Activated CD4-positive, alpha-beta T cell treated with anti-CD3 and anti-CD28 coated beads, Interleukin-2, amount 50 U/mL, for 4 hours (primary cell): ENCODE results near the gene CKAP4.

Source experiments
- DNase-seq, 2 experiments: peaks; one replicate each; pipeline ENCODE4 v3.0.0-alpha.2; 2020

Gene CKAP4

DNA sequence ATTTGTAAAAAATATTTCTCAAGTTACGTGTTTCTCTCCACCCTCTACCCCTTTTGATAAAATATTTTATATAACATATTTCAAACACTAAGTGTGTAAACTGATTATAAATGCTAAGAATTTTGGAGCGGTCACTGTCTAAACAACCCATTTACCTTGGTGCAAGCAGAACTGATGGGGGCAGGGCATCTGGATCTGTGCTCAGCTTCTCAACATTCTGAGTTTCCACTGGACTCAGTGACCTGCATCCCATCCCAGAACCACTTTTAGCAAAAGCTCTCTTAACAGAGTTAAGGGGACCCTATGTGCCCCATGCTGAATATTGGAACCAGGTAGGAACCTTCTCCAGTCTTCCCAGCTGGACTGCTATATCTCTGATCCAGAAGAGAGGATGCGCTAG lies 53.5 kb downstream of the CKAP4 start:
- no peak for DNase-seq

DNA sequence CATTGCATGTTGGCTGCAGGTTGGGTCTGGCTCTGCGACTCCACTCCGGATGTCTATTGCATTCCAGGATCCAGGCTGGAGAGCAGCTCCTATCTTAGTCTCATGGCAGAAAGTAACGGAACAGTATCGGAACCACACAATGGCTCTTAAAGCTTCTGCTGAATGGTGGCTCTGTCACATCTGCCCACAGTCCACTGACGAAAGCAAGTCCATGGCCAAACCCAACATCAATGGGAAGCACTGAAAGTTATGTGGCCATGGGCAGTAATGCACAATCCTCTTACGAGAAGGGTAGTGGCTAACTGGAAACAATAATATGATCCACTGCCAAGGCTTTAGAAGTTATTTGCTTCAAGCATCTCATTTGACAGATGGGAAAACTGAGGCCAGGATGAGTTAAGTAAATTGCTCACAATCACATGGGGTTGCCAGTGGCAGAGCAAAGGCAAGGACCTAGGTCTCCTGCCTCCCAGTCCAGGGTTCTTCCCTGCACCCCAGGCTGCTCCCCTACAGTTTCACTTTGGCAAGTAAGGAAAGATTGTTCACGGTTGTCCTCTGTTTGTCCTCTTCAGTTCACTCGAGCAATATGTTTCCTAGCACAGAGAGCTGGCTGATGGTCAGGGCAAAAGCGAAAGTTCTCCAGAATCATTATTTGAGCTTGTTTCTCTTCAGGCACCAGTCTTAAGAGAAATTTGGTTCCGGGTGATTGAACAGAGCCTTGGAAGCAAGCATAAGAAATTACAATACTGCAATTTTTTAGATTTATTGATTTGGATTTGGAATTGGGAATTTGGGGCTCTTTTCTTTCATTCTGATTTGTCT lies 54.2 kb downstream of the CKAP4 start:
- no peak for DNase-seq

DNA sequence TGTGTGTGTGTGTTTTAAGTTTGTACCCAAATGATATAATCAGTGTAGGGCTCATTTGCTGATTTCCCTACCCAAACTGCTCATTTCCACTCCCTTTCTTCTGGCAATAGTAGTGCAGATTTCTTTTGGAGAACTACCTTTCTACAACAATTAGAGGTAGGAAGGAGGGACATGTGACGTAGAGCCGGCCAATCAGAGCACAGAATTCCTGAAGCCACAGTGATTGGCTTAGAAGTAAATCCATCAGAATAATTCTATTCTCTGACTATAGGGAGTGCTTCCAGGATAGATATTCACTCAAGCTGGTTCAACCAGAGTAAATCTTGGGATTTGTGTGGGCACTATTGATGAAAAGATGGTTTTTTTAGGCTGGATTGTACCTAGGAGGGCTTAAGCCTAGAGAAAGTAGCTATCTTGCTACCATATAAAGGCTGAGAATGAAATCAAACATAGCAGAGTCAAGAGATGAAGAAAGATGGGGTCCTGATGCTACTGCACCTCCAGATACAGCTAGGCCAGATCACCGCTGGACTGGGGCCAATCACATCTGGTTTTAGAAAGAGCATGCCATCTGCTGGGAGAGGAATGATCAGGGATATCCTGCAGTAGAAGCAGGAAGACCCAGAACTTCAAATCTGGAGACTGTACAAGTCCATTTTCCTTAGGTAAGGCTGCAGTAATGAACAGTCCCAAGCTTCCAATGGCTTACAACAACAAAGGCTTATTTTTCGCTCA lies 55.0 kb downstream of the CKAP4 start:
- no peak for DNase-seq

DNA sequence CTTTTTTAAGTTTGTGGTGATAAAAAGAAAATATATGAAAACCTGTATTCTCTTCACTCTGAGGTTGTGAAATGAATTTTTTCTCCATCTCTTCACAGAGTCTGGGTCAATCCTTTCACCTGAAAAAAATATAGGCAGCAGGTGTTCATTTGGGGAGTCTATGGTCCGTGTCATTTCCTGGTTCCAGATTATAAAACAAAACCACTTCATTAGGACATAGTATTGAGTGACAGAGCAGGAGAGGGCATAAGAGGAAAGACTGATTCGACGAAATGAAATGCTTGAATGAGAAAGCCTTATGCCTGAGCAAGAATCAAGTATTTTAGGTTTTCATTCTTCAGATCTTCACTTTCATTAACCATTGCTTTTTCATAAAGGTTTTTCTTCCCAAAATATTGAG lies 57.2 kb downstream of the CKAP4 start:
- no peak for DNase-seq

DNA sequence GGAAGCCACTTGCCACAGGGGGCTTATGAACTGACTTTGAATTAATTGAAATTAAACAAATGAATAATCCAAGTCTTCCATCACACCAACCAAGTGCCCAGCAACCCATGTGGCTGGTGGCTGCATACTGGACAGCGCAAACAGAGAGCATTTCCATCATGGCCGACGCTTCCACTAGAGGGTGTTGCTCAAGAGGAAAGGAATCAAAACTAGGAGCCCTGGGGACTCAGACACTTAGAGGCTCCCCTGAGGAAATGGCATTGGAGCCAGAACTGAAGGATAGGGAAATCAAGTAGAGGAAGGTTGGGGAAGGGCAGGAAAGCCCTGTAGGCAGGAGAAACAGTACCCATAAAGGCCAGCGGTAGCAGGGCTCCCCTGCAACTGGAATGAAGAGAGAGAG lies 58.5 kb downstream of the CKAP4 start:
- DNase-seq, result no peak

DNA sequence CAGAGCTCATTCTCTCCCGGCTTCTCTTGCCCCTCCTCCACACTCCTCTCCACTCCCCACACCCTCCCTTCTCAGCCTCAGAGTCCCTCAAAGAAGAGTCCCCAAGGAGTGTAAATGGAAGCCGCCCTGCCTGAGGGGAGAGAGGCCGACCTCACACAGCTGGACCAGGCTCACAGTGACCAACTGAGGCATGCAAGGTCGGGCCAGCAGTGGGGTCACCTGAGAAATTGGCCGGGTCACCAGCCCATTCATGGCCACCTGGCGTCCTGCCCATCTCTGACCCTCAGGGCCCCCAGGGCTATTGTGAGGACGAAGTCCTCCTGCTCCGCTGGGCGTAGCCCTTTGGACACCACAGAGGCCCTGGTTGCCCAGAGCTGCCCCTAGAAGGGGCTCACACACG lies 59.6 kb downstream of the CKAP4 start:
- no peak for DNase-seq
